Neural progenitor cell (in vitro differentiated cells): ENCODE measurements around the gene IFIT2. TPM values are rescaled to one million over a fixed set of nuclear protein-coding genes. Genes with fewer than 3 reads are reported as not detected.

Experiments
- DNase-seq: peaks from one replicate; pipeline ENCODE4 v3.0.0-alpha.2; 2016; ENCODE audit warnings: low spot score
- H2AFZ ChIP-seq: fragments of 200-600 bp; sonication (generic); replicated peaks from 2 replicates; pipeline ENCODE4 v1.6.1; 2016; ENCODE audit warnings: antibody characterized with exemption
- H3F3A ChIP-seq: fragments of 200-600 bp; sonication (generic); 2 replicates; pipeline ENCODE4 v1.6.1; 2016; ENCODE audit warnings: antibody characterized with exemption, low read depth
- H3K27ac ChIP-seq: fragments of 200-600 bp; sonication (generic); 2 replicates; pipeline ENCODE4 v1.5.1; 2016; ENCODE audit warnings: mild to moderate bottlenecking
- H3K27me3 ChIP-seq: fragments of 200-600 bp; sonication (generic); 2 replicates; pipeline ENCODE4 v1.6.1; 2016; ENCODE audit warnings: mild to moderate bottlenecking, moderate library complexity
- H3K36me3 ChIP-seq: fragments of 200-600 bp; sonication (generic); 2 replicates; pipeline ENCODE4 v1.5.1; 2016
- H3K4me1 ChIP-seq: fragments of 200-600 bp; sonication (generic); 2 replicates; pipeline ENCODE4 v1.6.1; 2016; ENCODE audit warnings: mixed run types
- H3K4me2 ChIP-seq: fragments of 200-600 bp; sonication (generic); 2 replicates; pipeline ENCODE4 v1.6.1; 2016
- H3K4me3 ChIP-seq: fragments of 200-600 bp; sonication (generic); 2 replicates; pipeline ENCODE4 v1.5.1; 2016
- H3K79me2 ChIP-seq: fragments of 200-600 bp; sonication (generic); 2 replicates; pipeline ENCODE4 v1.6.1; 2016; ENCODE audit warnings: low read depth
- H3K9ac ChIP-seq: fragments of 200-600 bp; sonication (generic); 2 replicates; pipeline ENCODE4 v1.6.1; 2016
- H3K9me3 ChIP-seq: fragments of 200-600 bp; sonication (generic); 2 replicates; pipeline ENCODE4 v1.5.1; 2016; ENCODE audit warnings: low read depth
- H4K20me1 ChIP-seq: fragments of 200-600 bp; sonication (generic); 2 replicates; pipeline ENCODE4 v1.6.1; 2016; ENCODE audit warnings: low read depth
- H3K27ac Mint-ChIP-seq: 3 replicates; pipeline ENCODE4 v1.8.0; 2021; ENCODE audit warnings: mixed read lengths
- H3K27me3 Mint-ChIP-seq: 2 replicates; pipeline ENCODE4 v1.8.0; 2022; ENCODE audit warnings: low read depth, mild to moderate bottlenecking, inconsistent platforms, moderate library complexity, mixed read lengths; ENCODE audit not compliant: insufficient read depth
- H3K36me3 Mint-ChIP-seq: 3 replicates; pipeline ENCODE4 v1.8.0; 2021; ENCODE audit warnings: mixed read lengths
- H3K4me1 Mint-ChIP-seq: 3 replicates; pipeline ENCODE4 v1.8.0; 2021; ENCODE audit warnings: mixed read lengths
- H3K4me3 Mint-ChIP-seq: 3 replicates; pipeline ENCODE4 v1.8.0; 2021; ENCODE audit warnings: mild to moderate bottlenecking, moderate library complexity, mixed read lengths
- H3K9me3 Mint-ChIP-seq: 3 replicates; pipeline ENCODE4 v1.8.0; 2020; ENCODE audit warnings: mixed read lengths
- EZH2 ChIP-seq: fragments of 200-600 bp; sonication (generic); IDR thresholded peaks from 2 replicates; pipeline ENCODE4 v1.6.1; 2017; ENCODE audit warnings: antibody characterized with exemption, mild to moderate bottlenecking, moderate library complexity
- EZH2phosphoT487 ChIP-seq: fragments of 200-600 bp; sonication (generic); IDR thresholded peaks from 2 replicates; pipeline ENCODE4 v1.6.1; 2017; ENCODE audit warnings: antibody characterized with exemption
- total RNA-seq: library from RNA; depleted of rRNA; stranded (reverse); fragments of >200 nt; gene quantifications from 2 replicates; pipeline ENCODE4 v1.2.3, GENCODE V29; 2015; ENCODE audit warnings: low replicate concordance
- TF ChIP-seq, protein P1 (sequence below): fragments of 200-600 bp; sonication (generic); IDR thresholded peaks from 2 replicates; pipeline ENCODE4 v1.5.1; 2017; ENCODE audit warnings: antibody characterized with exemption, mild to moderate bottlenecking

Gene IFIT2
- total RNA-seq, 1 donor from 2014 or later: 0.22 TPM

- Histone ChIP-seq H2AFZ (no peak overlapping the region), H3K4me3 (no peak overlapping the region), H3K4me1 (no peaks in the 10 kb centered on the region), H3F3A (peaks cover 3% of the 10 kb centered on the region), H3K9me3 (no peaks in the 10 kb centered on the region), H4K20me1 (no peaks in the 10 kb centered on the region), H3K27me3 (peaks cover 7% of the 10 kb centered on the region), H3K27ac (no peak overlapping the region), H3K4me2 (no peak overlapping the region), H3K9ac (no peak overlapping the region), H3K36me3 (no peaks in the 10 kb centered on the region), H3K79me2 (no peaks in the 10 kb centered on the region)
- Mint-ChIP-seq H3K4me3 (no peak overlapping the region), H3K27ac (no peak overlapping the region), H3K27me3 (peaks cover 5% of the 10 kb centered on the region), H3K9me3 (peaks cover 20% of the 10 kb centered on the region), H3K4me1 (peaks cover 9% of the 10 kb centered on the region), H3K36me3 (peaks cover 3% of the 10 kb centered on the region)
- TF ChIP-seq, protein P1, sequence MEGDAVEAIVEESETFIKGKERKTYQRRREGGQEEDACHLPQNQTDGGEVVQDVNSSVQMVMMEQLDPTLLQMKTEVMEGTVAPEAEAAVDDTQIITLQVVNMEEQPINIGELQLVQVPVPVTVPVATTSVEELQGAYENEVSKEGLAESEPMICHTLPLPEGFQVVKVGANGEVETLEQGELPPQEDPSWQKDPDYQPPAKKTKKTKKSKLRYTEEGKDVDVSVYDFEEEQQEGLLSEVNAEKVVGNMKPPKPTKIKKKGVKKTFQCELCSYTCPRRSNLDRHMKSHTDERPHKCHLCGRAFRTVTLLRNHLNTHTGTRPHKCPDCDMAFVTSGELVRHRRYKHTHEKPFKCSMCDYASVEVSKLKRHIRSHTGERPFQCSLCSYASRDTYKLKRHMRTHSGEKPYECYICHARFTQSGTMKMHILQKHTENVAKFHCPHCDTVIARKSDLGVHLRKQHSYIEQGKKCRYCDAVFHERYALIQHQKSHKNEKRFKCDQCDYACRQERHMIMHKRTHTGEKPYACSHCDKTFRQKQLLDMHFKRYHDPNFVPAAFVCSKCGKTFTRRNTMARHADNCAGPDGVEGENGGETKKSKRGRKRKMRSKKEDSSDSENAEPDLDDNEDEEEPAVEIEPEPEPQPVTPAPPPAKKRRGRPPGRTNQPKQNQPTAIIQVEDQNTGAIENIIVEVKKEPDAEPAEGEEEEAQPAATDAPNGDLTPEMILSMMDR: no peak
- no peak for TF ChIP-seq EZH2
- TF ChIP-seq EZH2phosphoT487: no peak
- no peak for DNase-seq
These were observed 46.1 kb upstream of the IFIT2 start for GRCh38 chr10:89255793-89256192.

DNA sequence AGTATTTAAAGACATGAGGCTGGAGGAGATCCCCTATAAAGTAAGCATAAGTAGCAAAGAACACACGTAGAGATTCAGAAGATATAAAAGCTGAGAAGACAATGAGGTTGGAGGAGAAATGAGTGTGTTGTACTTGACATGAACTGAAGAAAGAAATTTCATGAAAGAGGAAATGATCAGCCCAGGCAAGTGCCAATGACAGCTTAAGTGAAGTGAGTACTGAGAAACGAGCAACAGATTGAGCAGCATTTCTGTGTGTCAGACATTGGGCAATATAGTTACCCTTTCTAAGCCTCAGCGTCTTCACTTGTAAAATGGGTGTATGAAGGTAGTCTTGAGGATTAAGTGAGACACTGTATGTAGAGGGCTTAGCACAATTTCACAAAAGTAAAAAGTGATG is 45.5 kb upstream of the IFIT2 start:
- Mint-ChIP-seq H3K9me3 (peaks cover 20% of the 10 kb centered on the region), H3K27ac (no peak overlapping the region), H3K4me3 (no peak overlapping the region), H3K27me3 (peaks cover 5% of the 10 kb centered on the region), H3K36me3 (peaks cover 3% of the 10 kb centered on the region), H3K4me1 (peaks cover 4% of the 10 kb centered on the region)
- DNase-seq: no peak
- H4K20me1 ChIP-seq: no peaks in the 10 kb centered on the region
- H3K4me2 ChIP-seq: no peak overlapping the region
- H3K27me3 ChIP-seq: peaks cover 1% of the 10 kb centered on the region
- no peaks in the 10 kb centered on the region for H3K9me3 ChIP-seq
- H3K4me1 ChIP-seq: no peaks in the 10 kb centered on the region
- no peak overlapping the region for H2AFZ ChIP-seq
- no peaks in the 10 kb centered on the region for H3K79me2 ChIP-seq
- H3F3A ChIP-seq: no peaks in the 10 kb centered on the region
- no peaks in the 10 kb centered on the region for H3K36me3 ChIP-seq
- TF ChIP-seq, protein P1: no peak
- TF ChIP-seq EZH2phosphoT487: no peak
- TF ChIP-seq EZH2: no peak
- H3K4me3 ChIP-seq: no peak overlapping the region
- no peak overlapping the region for H3K27ac ChIP-seq
- H3K9ac ChIP-seq: no peak overlapping the region

GRCh38 chr10:89256962-89257361 is 44.9 kb upstream of the IFIT2 start:
- no peak overlapping the region for H2AFZ ChIP-seq

More at GRCh38 chr10:89256962-89257361, 44.9 kb upstream of the IFIT2 start:
- Histone ChIP-seq H3K27ac (no peak overlapping the region), H4K20me1 (no peaks in the 10 kb centered on the region), H3F3A (no peaks in the 10 kb centered on the region), H3K36me3 (no peaks in the 10 kb centered on the region), H3K4me1 (no peaks in the 10 kb centered on the region), H3K9me3 (no peaks in the 10 kb centered on the region), H3K27me3 (no peaks in the 10 kb centered on the region), H3K79me2 (no peaks in the 10 kb centered on the region), H3K9ac (no peak overlapping the region), H3K4me2 (no peak overlapping the region), H3K4me3 (no peak overlapping the region)
- no peak for DNase-seq
- Mint-ChIP-seq H3K4me1 (peaks cover 9% of the 10 kb centered on the region), H3K27ac (no peak overlapping the region), H3K9me3 (peaks cover 20% of the 10 kb centered on the region), H3K27me3 (peaks cover 5% of the 10 kb centered on the region), H3K36me3 (peaks cover 3% of the 10 kb centered on the region), H3K4me3 (no peak overlapping the region)
- TF ChIP-seq EZH2phosphoT487 (no peak), EZH2 (no peak)
- TF ChIP-seq, protein P1: no peak
